Measurements from ENCODE around the gene CLDN10.

GRCh38 chr13:95505986-95506385 lies 46.5 kb upstream of the CLDN10 start:
- TF ChIP-seq CTCF (IDR thresholded peaks at IDR 0.05; ENCODE audit: low read depth, low read length) (no peak), EZH2phosphoT487 (IDR thresholded peaks at IDR 0.05; ENCODE audit: low read depth) (no peak)

All from OCI-LY3 (cell line).